ENCODE data around the gene COA8. TPM values are rescaled to one million over a fixed set of nuclear protein-coding genes. Genes with fewer than 3 reads are reported as not detected.

COA8 gene
- total and polyA plus RNA-seq, 2 of the 4 experiments (the other 2 are of a cell fraction) = 12.2 to 21.1 TPM

DNA sequence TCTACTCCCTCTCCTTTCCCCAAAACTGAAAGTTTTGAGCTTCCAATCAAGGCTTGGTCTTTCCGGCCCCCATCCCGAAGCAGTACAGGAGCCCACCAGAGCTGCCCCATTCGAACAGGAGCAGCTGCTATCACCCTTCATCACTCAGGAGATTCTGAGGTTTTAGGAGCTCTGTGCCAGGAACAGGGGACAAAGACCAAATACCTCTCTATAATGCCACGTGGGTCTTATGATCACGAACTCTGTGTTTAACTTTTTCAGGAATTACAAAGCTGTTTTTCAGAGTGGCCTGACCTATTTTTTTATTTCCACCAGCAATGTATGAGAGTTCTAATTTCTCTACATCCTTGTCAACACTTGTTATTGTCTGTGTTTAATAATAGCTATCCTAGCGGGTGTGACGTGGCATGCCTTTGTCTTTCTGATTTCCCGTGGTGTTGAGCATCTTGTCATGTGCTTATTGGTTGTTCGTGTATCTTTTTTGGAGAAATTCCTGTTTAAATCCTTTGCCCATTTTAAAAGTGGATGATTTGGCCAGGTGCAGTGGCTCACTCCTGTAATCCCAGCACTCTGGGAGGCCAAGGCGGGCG, 21.7 kb downstream of the COA8 start:
- Histone ChIP-seq H3K18ac (ENCODE audit: low read depth, low read length) (no peak overlapping the region), H3K27ac (ENCODE audit: insufficient read depth, low read length) (no peak overlapping the region), H3K79me1 (ENCODE audit: low read depth in 1 of 2, low read length in 2 of 2) (peaks cover 16 to 37% of the 10 kb centered on the region in 2 experiments; a peak in 3 of 4 replicates), H2BK15ac (ENCODE audit: low read depth, low read length) (no peak overlapping the region), H4K5ac (ENCODE audit: low read depth, low read length) (no peak overlapping the region), H4K20me1 (ENCODE audit: insufficient read depth, low read length) (0 out of 2 replicates have a peak, but pooled peaks cover 3% of the 10 kb centered on the region), H2BK20ac (ENCODE audit: low read depth, low read length) (no peak overlapping the region), H2BK120ac (ENCODE audit: low read depth, low read length) (no peak overlapping the region), H4K91ac (ENCODE audit: insufficient read depth, low read depth, low read length) (no peak overlapping the region), H3K9ac (ENCODE audit: low read depth, low read length) (no peak overlapping the region), H2AK9ac (replicated peaks; ENCODE audit: low read depth, low read length, poor library complexity) (no peak overlapping the region), H2AFZ (replicated peaks; ENCODE audit: low read length, poor library complexity) (no peak overlapping the region), H3K36me3 (ENCODE audit: control insufficient read depth, insufficient read depth, low read length) (peaks cover 28% of the 10 kb centered on the region), H3K56ac (ENCODE audit: extremely low read depth, insufficient read depth, low read length) (no peak overlapping the region), H3K4me1 (ENCODE audit: control insufficient read depth, insufficient read depth, low read length) (no peaks in the 10 kb centered on the region), H3K27me3 (ENCODE audit: control insufficient read depth, insufficient read depth, low read length) (no peaks in the 10 kb centered on the region), H2AK5ac (ENCODE audit: low read depth, low read length) (no peak overlapping the region), H4K8ac (ENCODE audit: low read depth in 2 of 2, low read length in 2 of 2) (no peak overlapping the region), H3K9me3 (ENCODE audit: control insufficient read depth, insufficient read depth, low read length) (no peaks in the 10 kb centered on the region), H3K9me1 (ENCODE audit: insufficient read depth, low read length) (peaks cover 3% of the 10 kb centered on the region; the same call in 1 of the 2 replicates), H3K4me2 (ENCODE audit: low read depth, low read length) (no peak overlapping the region), H3K23ac (ENCODE audit: low read depth, low read length) (no peak overlapping the region), H3K4me3 (ENCODE audit: insufficient read depth, low read depth, low read length) (no peak overlapping the region), H3K4ac (ENCODE audit: low read depth, low read length) (no peak overlapping the region), H2BK5ac (ENCODE audit: low read depth, low read length, poor library complexity, severe bottlenecking) (no peak overlapping the region), H3K14ac (replicated peaks; ENCODE audit: low read depth, low read length) (no peak overlapping the region)
- ChIA-PET CTCF (no interaction called here), POLR2A (ENCODE audit: unreplicated experiment) (no interaction called here)
- intact Hi-C loops (cut with micrococcal nuclease) (no loop called here), dilution Hi-C loops (cut with HindIII; ENCODE audit: low sequenced_read_pairs, unreplicated experiment) (no loop called here), in situ Hi-C loops (cut with MboI; ENCODE audit: low sequenced_read_pairs) (no loop called here)
- ATAC-seq (ENCODE audit: low read depth) (no peak), DNase-seq (no peak)
- BruUV-seq (replicated peaks) = no TSS peak
- TF ChIP-seq RCOR1 (IDR thresholded peaks at IDR 0.05; ENCODE audit: insufficient replicate concordance, low read length) (no peak), POLR2A (IDR thresholded peaks at IDR 0.05; ENCODE audit: low read depth, low read length) (no peak), CHD1 (IDR thresholded peaks at IDR 0.05; ENCODE audit: low read depth, low read length) (no peak), MXI1 (IDR thresholded peaks at IDR 0.05; ENCODE audit: borderline replicate concordance, low read depth, low read length) (no peak), SMC3 (IDR thresholded peaks at IDR 0.05; ENCODE audit: low read depth, low read length) (no peak), MAZ (IDR thresholded peaks at IDR 0.05; ENCODE audit: borderline replicate concordance, low read depth, low read length) (no peak), CTCF (conservative IDR thresholded peaks at IDR 0.05; ENCODE audit: low read depth, low read length) (no peak), MAFK (IDR thresholded peaks at IDR 0.05; ENCODE audit: low read depth, low read length) (no peak), RFX5 (IDR thresholded peaks at IDR 0.05; ENCODE audit: low read depth, low read length) (no peak)
- WGBS, 2 experiments (ENCODE audit: extremely low coverage in 2 of 2, insufficient read length in 1 of 2) = 94% methylated on average over 3 of the region's 11 CpGs; no CpG with 5 or more reads in 1 of the 2 experiments
